ENCODE measurements around the gene ZNF865. TPM values are rescaled to one million over a fixed set of nuclear protein-coding genes. Genes with fewer than 3 reads are reported as not detected.
"Not testable (repeated sequence)": the region's sequence is repeated elsewhere in the genome, so short reads cannot be mapped to it uniquely, and the experiment has no call there.

The ZNF865 gene
- total RNA-seq, 1 experiment from 2014 or later, result 21.7 TPM

DNA sequence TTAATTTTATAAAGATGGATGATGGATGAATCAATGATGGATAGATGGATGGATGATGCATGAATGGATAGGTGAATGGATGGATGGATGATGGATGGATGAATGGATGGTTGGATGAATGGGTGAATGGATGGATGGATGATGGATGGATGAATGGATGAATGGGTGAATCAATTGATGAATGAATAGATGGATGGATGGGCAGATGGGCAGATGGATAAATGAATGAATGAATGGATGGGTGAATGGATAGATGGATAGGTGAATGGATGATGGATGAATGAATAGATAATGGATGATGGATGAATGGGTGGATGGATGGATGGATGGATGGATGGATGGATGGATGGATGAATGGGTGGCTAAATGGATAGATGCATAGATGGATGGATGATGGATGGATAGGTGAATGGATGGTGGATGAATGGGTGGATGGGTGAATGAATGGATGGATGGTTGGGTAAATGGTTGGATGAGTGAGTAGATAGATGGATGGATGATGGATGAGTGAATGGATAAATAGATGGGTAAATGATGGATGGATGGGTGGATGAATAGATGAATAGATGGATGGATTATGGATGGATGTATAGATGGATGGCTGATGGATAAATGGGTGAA lies 37.6 kb upstream of the ZNF865 start:
- TF ChIP-seq, protein P1, sequence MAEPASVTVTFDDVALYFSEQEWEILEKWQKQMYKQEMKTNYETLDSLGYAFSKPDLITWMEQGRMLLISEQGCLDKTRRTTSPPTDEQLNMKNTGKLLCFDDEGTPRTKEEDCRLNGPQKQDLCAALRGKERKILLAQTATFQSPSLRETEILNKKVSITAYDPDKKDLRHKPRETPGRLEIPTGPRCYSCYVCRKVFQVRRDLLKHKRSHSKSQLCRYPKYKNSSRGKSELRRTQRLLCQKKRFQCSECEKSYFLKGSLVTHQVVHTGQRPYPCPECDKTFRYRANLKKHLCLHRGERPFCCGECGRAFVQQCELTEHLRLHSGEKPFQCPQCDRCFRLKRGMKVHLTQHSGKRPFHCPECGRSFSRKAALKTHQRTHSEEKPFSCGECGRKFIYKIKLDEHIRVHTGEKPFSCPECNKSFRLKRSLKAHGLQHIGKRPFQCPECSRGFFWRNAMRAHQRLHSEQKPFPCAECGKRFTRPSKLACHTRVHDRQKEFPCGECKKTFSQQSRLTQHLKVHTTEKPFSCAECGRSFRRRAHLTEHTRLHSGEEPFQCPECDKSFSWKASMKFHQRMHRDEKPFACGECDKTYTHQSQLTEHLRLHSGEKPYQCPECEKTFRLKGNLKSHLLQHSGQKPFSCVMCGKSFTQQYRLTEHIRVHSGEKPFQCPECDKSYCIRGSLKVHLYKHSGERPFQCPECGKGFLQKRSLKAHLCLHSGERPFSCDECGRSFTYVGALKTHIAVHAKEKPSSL (CRISPR knock-in tag; conservative IDR thresholded peaks at IDR 0.05), result no peak
- TF ChIP-seq, protein P2, sequence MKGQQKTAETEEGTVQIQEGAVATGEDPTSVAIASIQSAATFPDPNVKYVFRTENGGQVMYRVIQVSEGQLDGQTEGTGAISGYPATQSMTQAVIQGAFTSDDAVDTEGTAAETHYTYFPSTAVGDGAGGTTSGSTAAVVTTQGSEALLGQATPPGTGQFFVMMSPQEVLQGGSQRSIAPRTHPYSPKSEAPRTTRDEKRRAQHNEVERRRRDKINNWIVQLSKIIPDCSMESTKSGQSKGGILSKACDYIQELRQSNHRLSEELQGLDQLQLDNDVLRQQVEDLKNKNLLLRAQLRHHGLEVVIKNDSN (CRISPR knock-in tag; IDR thresholded peaks at IDR 0.05), result no peak
- TF ChIP-seq ZBTB21 (CRISPR knock-in tag; IDR thresholded peaks at IDR 0.05; ENCODE audit: borderline replicate concordance) (no peak), ZNF263 (CRISPR knock-in tag; IDR thresholded peaks at IDR 0.05; ENCODE audit: low read depth) (no peak), TP53 (CRISPR knock-in tag; IDR thresholded peaks at IDR 0.05) (no peak), HMGA2 (CRISPR knock-in tag; IDR thresholded peaks at IDR 0.05) (no peak), FOXP1 (CRISPR knock-in tag; IDR thresholded peaks at IDR 0.05; ENCODE audit: borderline replicate concordance) (no peak), TEAD4 (CRISPR knock-in tag; IDR thresholded peaks at IDR 0.05) (no peak), IRF2 (CRISPR knock-in tag; IDR thresholded peaks at IDR 0.05; ENCODE audit: borderline replicate concordance, low read depth) (no peak), ZNF232 (CRISPR knock-in tag; IDR thresholded peaks at IDR 0.05) (no peak)
- TF ChIP-seq, protein P3, sequence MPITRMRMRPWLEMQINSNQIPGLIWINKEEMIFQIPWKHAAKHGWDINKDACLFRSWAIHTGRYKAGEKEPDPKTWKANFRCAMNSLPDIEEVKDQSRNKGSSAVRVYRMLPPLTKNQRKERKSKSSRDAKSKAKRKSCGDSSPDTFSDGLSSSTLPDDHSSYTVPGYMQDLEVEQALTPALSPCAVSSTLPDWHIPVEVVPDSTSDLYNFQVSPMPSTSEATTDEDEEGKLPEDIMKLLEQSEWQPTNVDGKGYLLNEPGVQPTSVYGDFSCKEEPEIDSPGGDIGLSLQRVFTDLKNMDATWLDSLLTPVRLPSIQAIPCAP (CRISPR knock-in tag; IDR thresholded peaks at IDR 0.05), result no peak
- TF ChIP-seq, protein P4, sequence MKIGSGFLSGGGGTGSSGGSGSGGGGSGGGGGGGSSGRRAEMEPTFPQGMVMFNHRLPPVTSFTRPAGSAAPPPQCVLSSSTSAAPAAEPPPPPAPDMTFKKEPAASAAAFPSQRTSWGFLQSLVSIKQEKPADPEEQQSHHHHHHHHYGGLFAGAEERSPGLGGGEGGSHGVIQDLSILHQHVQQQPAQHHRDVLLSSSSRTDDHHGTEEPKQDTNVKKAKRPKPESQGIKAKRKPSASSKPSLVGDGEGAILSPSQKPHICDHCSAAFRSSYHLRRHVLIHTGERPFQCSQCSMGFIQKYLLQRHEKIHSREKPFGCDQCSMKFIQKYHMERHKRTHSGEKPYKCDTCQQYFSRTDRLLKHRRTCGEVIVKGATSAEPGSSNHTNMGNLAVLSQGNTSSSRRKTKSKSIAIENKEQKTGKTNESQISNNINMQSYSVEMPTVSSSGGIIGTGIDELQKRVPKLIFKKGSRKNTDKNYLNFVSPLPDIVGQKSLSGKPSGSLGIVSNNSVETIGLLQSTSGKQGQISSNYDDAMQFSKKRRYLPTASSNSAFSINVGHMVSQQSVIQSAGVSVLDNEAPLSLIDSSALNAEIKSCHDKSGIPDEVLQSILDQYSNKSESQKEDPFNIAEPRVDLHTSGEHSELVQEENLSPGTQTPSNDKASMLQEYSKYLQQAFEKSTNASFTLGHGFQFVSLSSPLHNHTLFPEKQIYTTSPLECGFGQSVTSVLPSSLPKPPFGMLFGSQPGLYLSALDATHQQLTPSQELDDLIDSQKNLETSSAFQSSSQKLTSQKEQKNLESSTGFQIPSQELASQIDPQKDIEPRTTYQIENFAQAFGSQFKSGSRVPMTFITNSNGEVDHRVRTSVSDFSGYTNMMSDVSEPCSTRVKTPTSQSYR (CRISPR knock-in tag; IDR thresholded peaks at IDR 0.05), result no peak
- TF ChIP-seq, protein P5, sequence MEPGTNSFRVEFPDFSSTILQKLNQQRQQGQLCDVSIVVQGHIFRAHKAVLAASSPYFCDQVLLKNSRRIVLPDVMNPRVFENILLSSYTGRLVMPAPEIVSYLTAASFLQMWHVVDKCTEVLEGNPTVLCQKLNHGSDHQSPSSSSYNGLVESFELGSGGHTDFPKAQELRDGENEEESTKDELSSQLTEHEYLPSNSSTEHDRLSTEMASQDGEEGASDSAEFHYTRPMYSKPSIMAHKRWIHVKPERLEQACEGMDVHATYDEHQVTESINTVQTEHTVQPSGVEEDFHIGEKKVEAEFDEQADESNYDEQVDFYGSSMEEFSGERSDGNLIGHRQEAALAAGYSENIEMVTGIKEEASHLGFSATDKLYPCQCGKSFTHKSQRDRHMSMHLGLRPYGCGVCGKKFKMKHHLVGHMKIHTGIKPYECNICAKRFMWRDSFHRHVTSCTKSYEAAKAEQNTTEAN (CRISPR knock-in tag; IDR thresholded peaks at IDR 0.05), result no peak
- TF ChIP-seq, protein P6, sequence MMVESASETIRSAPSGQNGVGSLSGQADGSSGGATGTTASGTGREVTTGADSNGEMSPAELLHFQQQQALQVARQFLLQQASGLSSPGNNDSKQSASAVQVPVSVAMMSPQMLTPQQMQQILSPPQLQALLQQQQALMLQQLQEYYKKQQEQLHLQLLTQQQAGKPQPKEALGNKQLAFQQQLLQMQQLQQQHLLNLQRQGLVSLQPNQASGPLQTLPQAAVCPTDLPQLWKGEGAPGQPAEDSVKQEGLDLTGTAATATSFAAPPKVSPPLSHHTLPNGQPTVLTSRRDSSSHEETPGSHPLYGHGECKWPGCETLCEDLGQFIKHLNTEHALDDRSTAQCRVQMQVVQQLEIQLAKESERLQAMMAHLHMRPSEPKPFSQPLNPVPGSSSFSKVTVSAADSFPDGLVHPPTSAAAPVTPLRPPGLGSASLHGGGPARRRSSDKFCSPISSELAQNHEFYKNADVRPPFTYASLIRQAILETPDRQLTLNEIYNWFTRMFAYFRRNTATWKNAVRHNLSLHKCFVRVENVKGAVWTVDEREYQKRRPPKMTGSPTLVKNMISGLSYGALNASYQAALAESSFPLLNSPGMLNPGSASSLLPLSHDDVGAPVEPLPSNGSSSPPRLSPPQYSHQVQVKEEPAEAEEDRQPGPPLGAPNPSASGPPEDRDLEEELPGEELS (CRISPR knock-in tag; IDR thresholded peaks at IDR 0.05), result no peak
- TF ChIP-seq, protein P7, sequence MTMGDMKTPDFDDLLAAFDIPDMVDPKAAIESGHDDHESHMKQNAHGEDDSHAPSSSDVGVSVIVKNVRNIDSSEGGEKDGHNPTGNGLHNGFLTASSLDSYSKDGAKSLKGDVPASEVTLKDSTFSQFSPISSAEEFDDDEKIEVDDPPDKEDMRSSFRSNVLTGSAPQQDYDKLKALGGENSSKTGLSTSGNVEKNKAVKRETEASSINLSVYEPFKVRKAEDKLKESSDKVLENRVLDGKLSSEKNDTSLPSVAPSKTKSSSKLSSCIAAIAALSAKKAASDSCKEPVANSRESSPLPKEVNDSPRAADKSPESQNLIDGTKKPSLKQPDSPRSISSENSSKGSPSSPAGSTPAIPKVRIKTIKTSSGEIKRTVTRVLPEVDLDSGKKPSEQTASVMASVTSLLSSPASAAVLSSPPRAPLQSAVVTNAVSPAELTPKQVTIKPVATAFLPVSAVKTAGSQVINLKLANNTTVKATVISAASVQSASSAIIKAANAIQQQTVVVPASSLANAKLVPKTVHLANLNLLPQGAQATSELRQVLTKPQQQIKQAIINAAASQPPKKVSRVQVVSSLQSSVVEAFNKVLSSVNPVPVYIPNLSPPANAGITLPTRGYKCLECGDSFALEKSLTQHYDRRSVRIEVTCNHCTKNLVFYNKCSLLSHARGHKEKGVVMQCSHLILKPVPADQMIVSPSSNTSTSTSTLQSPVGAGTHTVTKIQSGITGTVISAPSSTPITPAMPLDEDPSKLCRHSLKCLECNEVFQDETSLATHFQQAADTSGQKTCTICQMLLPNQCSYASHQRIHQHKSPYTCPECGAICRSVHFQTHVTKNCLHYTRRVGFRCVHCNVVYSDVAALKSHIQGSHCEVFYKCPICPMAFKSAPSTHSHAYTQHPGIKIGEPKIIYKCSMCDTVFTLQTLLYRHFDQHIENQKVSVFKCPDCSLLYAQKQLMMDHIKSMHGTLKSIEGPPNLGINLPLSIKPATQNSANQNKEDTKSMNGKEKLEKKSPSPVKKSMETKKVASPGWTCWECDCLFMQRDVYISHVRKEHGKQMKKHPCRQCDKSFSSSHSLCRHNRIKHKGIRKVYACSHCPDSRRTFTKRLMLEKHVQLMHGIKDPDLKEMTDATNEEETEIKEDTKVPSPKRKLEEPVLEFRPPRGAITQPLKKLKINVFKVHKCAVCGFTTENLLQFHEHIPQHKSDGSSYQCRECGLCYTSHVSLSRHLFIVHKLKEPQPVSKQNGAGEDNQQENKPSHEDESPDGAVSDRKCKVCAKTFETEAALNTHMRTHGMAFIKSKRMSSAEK (CRISPR knock-in tag; IDR thresholded peaks at IDR 0.05; ENCODE audit: borderline replicate concordance), result no peak
- no peaks in the 10 kb centered on the region for H3K4me1 Mint-ChIP-seq
- H3K27me3 Mint-ChIP-seq (ENCODE audit: low read depth), result peaks cover 11% of the 10 kb centered on the region
- ChIA-PET CTCF (no interaction called here), POLR2A (no interaction called here)
- no peaks in the 10 kb centered on the region for H3K36me3 Mint-ChIP-seq
- no peak overlapping the region for H3K4me3 Mint-ChIP-seq
- 0 out of 2 replicates have a peak, but pooled peaks cover 3% of the 10 kb centered on the region for H3K9me3 Mint-ChIP-seq
- ATAC-seq (no peak), DNase-seq (ENCODE audit: low spot score) (no peak)
- no peak overlapping the region for H3K27ac Mint-ChIP-seq

DNA sequence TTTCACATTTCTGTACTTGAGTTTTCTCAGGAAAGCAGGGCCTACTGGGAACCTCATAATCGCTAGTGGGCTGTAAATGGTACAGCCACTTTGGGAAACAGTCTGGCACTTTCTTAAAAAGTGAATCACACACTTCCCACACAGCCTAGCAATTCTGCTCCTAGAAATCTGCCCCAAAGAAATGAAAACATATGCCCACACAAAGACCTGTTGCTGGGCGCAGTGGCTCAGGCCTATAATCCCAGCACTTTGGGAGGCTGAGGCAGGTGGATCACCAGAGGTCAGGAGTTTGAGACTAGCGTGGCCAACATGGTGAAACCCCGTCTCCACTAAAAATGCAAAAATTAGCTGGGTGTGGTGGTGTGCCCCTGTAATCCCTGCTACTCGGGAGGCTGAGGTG lies 36.0 kb upstream of the ZNF865 start:
- ATAC-seq, CTCF ChIA-PET, POLR2A ChIA-PET: not testable (repeated sequence)

More for the DNA sequence above, 36.0 kb upstream of the ZNF865 start:
- H3K27me3 Mint-ChIP-seq (ENCODE audit: low read depth); H3K4me3 Mint-ChIP-seq; H3K9me3 Mint-ChIP-seq; DNase-seq (ENCODE audit: low spot score); H3K4me1 Mint-ChIP-seq; H3K36me3 Mint-ChIP-seq; H3K27ac Mint-ChIP-seq: not testable (repeated sequence)
